HG03378 (cell line): Measurements from ENCODE around the gene PRKG1.

Source experiments
- ATAC-seq: cut with Tn5 transposase; IDR thresholded peaks from one replicate; pipeline ENCODE4 v1.9.1; 2021; ENCODE audit warnings: mild to moderate bottlenecking, moderate library complexity; ENCODE audit not compliant: unreplicated experiment

The PRKG1 gene

GRCh38 chr10:52313256-52313932 lies 1239.1 kb downstream of the PRKG1 start:
- no peak for ATAC-seq

GRCh38 chr10:52313933-52314821 lies 1239.9 kb downstream of the PRKG1 start, which contains the start of gene DKK1:
TSS of gene DKK1 (plus strand) at chr10:52314281. CDS start at chr10:52314435, 154 bp downstream.
- ATAC-seq, result peak; percentile 51

- no peak for ATAC-seq
These were observed 1240.7 kb downstream of the PRKG1 start for GRCh38 chr10:52314822-52315552.

GRCh38 chr10:52316001-52316400 lies 1241.7 kb downstream of the PRKG1 start:
- no peak for ATAC-seq

GRCh38 chr10:52316500-52316899 lies 1242.2 kb downstream of the PRKG1 start:
- ATAC-seq, result no peak

GRCh38 chr10:52318136-52318701 lies 1243.9 kb downstream of the PRKG1 start:
- ATAC-seq, result no peak

GRCh38 chr10:52318822-52319464 lies 1244.7 kb downstream of the PRKG1 start:
- no peak for ATAC-seq

- ATAC-seq, result no peak
These were observed 1245.6 kb downstream of the PRKG1 start for GRCh38 chr10:52319926-52320325.

GRCh38 chr10:52322323-52322722 lies 1248.0 kb downstream of the PRKG1 start:
- ATAC-seq, result no peak

GRCh38 chr10:52322936-52323335 lies 1248.6 kb downstream of the PRKG1 start:
- no peak for ATAC-seq

- ATAC-seq, result no peak
These were observed 1252.1 kb downstream of the PRKG1 start for GRCh38 chr10:52326382-52326781.

GRCh38 chr10:52331638-52332364 lies 1257.5 kb downstream of the PRKG1 start:
- no peak for ATAC-seq

- ATAC-seq, result no peak
These were observed 1258.5 kb downstream of the PRKG1 start for GRCh38 chr10:52332815-52333214.

GRCh38 chr10:52334595-52334994 lies 1260.3 kb downstream of the PRKG1 start:
- no peak for ATAC-seq

- ATAC-seq, result no peak
These were observed 1261.4 kb downstream of the PRKG1 start for GRCh38 chr10:52335665-52336064.

- no peak for ATAC-seq
These were observed 1262.9 kb downstream of the PRKG1 start for GRCh38 chr10:52337225-52337624.

GRCh38 chr10:52343439-52343838 lies 1269.2 kb downstream of the PRKG1 start:
- no peak for ATAC-seq

GRCh38 chr10:52346394-52347326 lies 1272.4 kb downstream of the PRKG1 start:
- ATAC-seq, result no peak

GRCh38 chr10:52347327-52347667 lies 1273.0 kb downstream of the PRKG1 start:
- no peak for ATAC-seq
